ENCODE data around the gene CRYM. TPM values are rescaled to one million over a fixed set of nuclear protein-coding genes. Genes with fewer than 3 reads are reported as not detected.
"Not testable (repeated sequence)": the region's sequence is repeated elsewhere in the genome, so short reads cannot be mapped to it uniquely, and the experiment has no call there.

CRYM gene
- 9.3 TPM for total RNA-seq
- long read RNA-seq, partial matches to known transcripts = 10 of 12 reads
- long read RNA-seq, other reads (novel, unspliced or antisense) = 2 of 12 reads

GRCh38 chr16:21277927-21278706 is at the start of gene CRYM:
Gene CRYM, minus strand, starts transcription at chr16:21278290. Its CDS starts 39 bp downstream, at chr16:21278251.
- peak; percentile 95 to 97 for ATAC-seq
- intact Hi-C loops (cut with DNase I) = no loop called here
- H3K27me3 ChIP-seq (ENCODE audit: low read depth) = peaks cover 40% of the 10 kb centered on the region

GRCh38 chr16:21327046-21327445 is 49.0 kb upstream of the CRYM start:
- H3K4me3 ChIP-seq = no peak overlapping the region
- intact Hi-C loops (cut with DNase I) = no loop called here
- no peak for ATAC-seq
- TF ChIP-seq CTCF (IDR thresholded peaks at IDR 0.05) = no peak
- no peaks in the 10 kb centered on the region for H3K9me3 ChIP-seq
- DNase-seq = no peak
- no peak overlapping the region for H3K27ac ChIP-seq
- H3K27me3 ChIP-seq (ENCODE audit: low read depth) = no peaks in the 10 kb centered on the region
- H3K36me3 ChIP-seq = no peaks in the 10 kb centered on the region
- H3K4me1 ChIP-seq = no peaks in the 10 kb centered on the region

More at GRCh38 chr16:21277927-21278706, at the start of gene CRYM:
- Histone ChIP-seq H3K9me3 (no peaks in the 10 kb centered on the region), H3K4me3 (peak within 1 kb of the TSS; percentile 54), H3K4me1 (peaks cover 7% of the 10 kb centered on the region), H3K27ac (no peak within 1 kb of the TSS), H3K36me3 (no peaks in the 10 kb centered on the region)
- TF ChIP-seq CTCF (IDR thresholded peaks at IDR 0.05) = peak; percentile 79
- peak; percentile 73 for DNase-seq

- TF ChIP-seq CTCF (IDR thresholded peaks at IDR 0.05) = no peak
- H3K4me3 ChIP-seq = no peak overlapping the region
- H3K4me1 ChIP-seq = no peaks in the 10 kb centered on the region
- H3K36me3 ChIP-seq = no peaks in the 10 kb centered on the region
- ATAC-seq = no peak
- intact Hi-C loops (cut with DNase I) = no loop called here
- H3K27me3 ChIP-seq (ENCODE audit: low read depth) = no peaks in the 10 kb centered on the region
- no peak for DNase-seq
- no peak overlapping the region for H3K27ac ChIP-seq
- no peaks in the 10 kb centered on the region for H3K9me3 ChIP-seq
These were observed 48.4 kb upstream of the CRYM start for GRCh38 chr16:21326459-21326858.

GRCh38 chr16:21324267-21324666 is 46.2 kb upstream of the CRYM start:
- intact Hi-C loops (cut with DNase I) = no loop called here
- no peak overlapping the region for H3K4me3 ChIP-seq
- no peaks in the 10 kb centered on the region for H3K9me3 ChIP-seq
- no peaks in the 10 kb centered on the region for H3K4me1 ChIP-seq
- no peak overlapping the region for H3K27ac ChIP-seq
- no peak for TF ChIP-seq CTCF (IDR thresholded peaks at IDR 0.05)
- ATAC-seq (no peak), DNase-seq (no peak)
- no peaks in the 10 kb centered on the region for H3K27me3 ChIP-seq (ENCODE audit: low read depth)
- no peaks in the 10 kb centered on the region for H3K36me3 ChIP-seq

GRCh38 chr16:21322251-21322650 is 44.2 kb upstream of the CRYM start:
- H3K27me3 ChIP-seq (ENCODE audit: low read depth); H3K27ac ChIP-seq; H3K36me3 ChIP-seq; ATAC-seq; DNase-seq; H3K4me1 ChIP-seq; H3K9me3 ChIP-seq; intact Hi-C loops (cut with DNase I); H3K4me3 ChIP-seq: not testable (repeated sequence)

GRCh38 chr16:21321736-21322135 is 43.6 kb upstream of the CRYM start:
- Histone ChIP-seq H3K4me1 (no peaks in the 10 kb centered on the region), H3K4me3 (no peak overlapping the region), H3K9me3 (no peaks in the 10 kb centered on the region), H3K27ac (no peak overlapping the region), H3K27me3 (ENCODE audit: low read depth) (no peaks in the 10 kb centered on the region), H3K36me3 (no peaks in the 10 kb centered on the region)
- no peak for TF ChIP-seq CTCF (IDR thresholded peaks at IDR 0.05)
- intact Hi-C loops (cut with DNase I) = no loop called here
- no peak for DNase-seq
- ATAC-seq = no peak

All from lower lobe of right lung (tissue), 2 donors.